IMR-90 (cell line): ENCODE measurements around the gene EPHB1. TPM values are rescaled to one million over a fixed set of nuclear protein-coding genes. Genes with fewer than 3 reads are reported as not detected.

Experiments used
- ATAC-seq: fragments of 200-7000 bp; cut with Tn5 transposase; 2 replicates; pipeline ENCODE4 v1.9.1; 2020; ENCODE audit warnings: low read depth, mild to moderate bottlenecking, moderate library complexity
- BruUV-seq: library from RNA; stranded (reverse); fragments of 400-500 nt; replicated peaks from 2 replicates; lab custom pipeline; 2021; lab: Mats Ljungman, UMichigan
- CTCF ChIA-PET: fragments of 300-600 bp; formaldehyde crosslinking; extraction: SDS; loops from one replicate; lab custom pipeline; 2021; ENCODE audit warnings: antibody characterized with exemption; lab: Yijun Ruan, JAX
- POLR2A ChIA-PET: fragments of 300-600 bp; sonication (Branson Sonifier 250); formaldehyde crosslinking; loops from one replicate; lab custom pipeline; 2022; ENCODE audit warnings: antibody characterized with exemption; ENCODE audit not compliant: unreplicated experiment; lab: Charles Lee
- DNase-seq: peaks from one replicate; pipeline ENCODE4 v3.0.0; 2013
- H2AFZ ChIP-seq: replicated peaks from 2 replicates; pipeline ENCODE3; 2013; ENCODE audit warnings: low read length, mild to moderate bottlenecking; ENCODE audit not compliant: poor library complexity
- H2AK5ac ChIP-seq: 2 replicates; pipeline ENCODE4 v1.6.1; 2013; ENCODE audit warnings: low read depth, low read length, inconsistent platforms
- H2AK9ac ChIP-seq: replicated peaks from 2 replicates; pipeline ENCODE3; 2013; ENCODE audit warnings: mild to moderate bottlenecking, low read depth, low read length, moderate library complexity; ENCODE audit not compliant: poor library complexity
- H2BK120ac ChIP-seq: 2 replicates; pipeline ENCODE4 v1.6.1; 2013; ENCODE audit warnings: low read depth, low read length, inconsistent platforms
- H2BK15ac ChIP-seq: 3 replicates; pipeline ENCODE4 v1.6.1; 2013; ENCODE audit warnings: low read depth, low read length, inconsistent platforms
- H2BK20ac ChIP-seq: 2 replicates; pipeline ENCODE4 v1.6.1; 2013; ENCODE audit warnings: low read depth, mild to moderate bottlenecking, inconsistent platforms, low read length, moderate library complexity
- H2BK5ac ChIP-seq: 2 replicates; pipeline ENCODE4 v1.6.1; 2013; ENCODE audit warnings: mild to moderate bottlenecking, low read depth, low read length, inconsistent platforms; ENCODE audit not compliant: poor library complexity, severe bottlenecking
- H3K14ac ChIP-seq: replicated peaks from 2 replicates; pipeline ENCODE4 v1.6.1; 2013; ENCODE audit warnings: low read depth, low read length, inconsistent platforms
- H3K18ac ChIP-seq: 2 replicates; pipeline ENCODE4 v1.6.1; 2013; ENCODE audit warnings: low read depth, low read length, control low read depth
- H3K23ac ChIP-seq: 2 replicates; pipeline ENCODE4 v1.6.1; 2013; ENCODE audit warnings: low read depth, low read length, inconsistent platforms
- H3K27ac ChIP-seq: 2 replicates; pipeline ENCODE4 v1.5.1; 2013; ENCODE audit warnings: mild to moderate bottlenecking, control low read depth, low read length; ENCODE audit not compliant: insufficient read depth
- H3K27me3 ChIP-seq: 2 replicates; pipeline ENCODE4 v1.6.1; 2013; ENCODE audit warnings: low read length; ENCODE audit not compliant: control insufficient read depth, insufficient read depth
- H3K36me3 ChIP-seq: 2 replicates; pipeline ENCODE4 v1.6.1; 2013; ENCODE audit warnings: low read length, mixed read lengths; ENCODE audit not compliant: control insufficient read depth, insufficient read depth
- H3K4ac ChIP-seq: 2 replicates; pipeline ENCODE4 v1.6.1; 2013; ENCODE audit warnings: low read depth, low read length, inconsistent platforms
- H3K4me1 ChIP-seq: 2 replicates; pipeline ENCODE4 v1.6.1; 2013; ENCODE audit warnings: low read length, mixed read lengths; ENCODE audit not compliant: control insufficient read depth, insufficient read depth
- H3K4me2 ChIP-seq: 2 replicates; pipeline ENCODE4 v1.6.1; 2013; ENCODE audit warnings: low read depth, mild to moderate bottlenecking, control low read depth, low read length, moderate library complexity
- H3K4me3 ChIP-seq: 2 replicates; pipeline ENCODE4 v1.5.1; 2013; ENCODE audit warnings: low read depth, mild to moderate bottlenecking, control low read depth, low read length, moderate library complexity; ENCODE audit not compliant: insufficient read depth
- H3K56ac ChIP-seq: 2 replicates; pipeline ENCODE4 v1.6.1; 2013; ENCODE audit warnings: low read length, inconsistent platforms; ENCODE audit not compliant: insufficient read depth; ENCODE audit errors: extremely low read depth
- H3K79me1 ChIP-seq, 2 experiments: 2 replicates each; pipeline ENCODE4 v1.6.1; 2013; ENCODE audit warnings: low read length in 2 of 2, inconsistent platforms in 1 of 2, low read depth in 1 of 2
- H3K9ac ChIP-seq: 2 replicates; pipeline ENCODE4 v1.6.1; 2013; ENCODE audit warnings: low read depth, low read length, control low read depth
- H3K9me1 ChIP-seq: 2 replicates; pipeline ENCODE4 v1.6.1; 2013; ENCODE audit warnings: low read length, inconsistent platforms; ENCODE audit not compliant: insufficient read depth
- H3K9me3 ChIP-seq: 2 replicates; pipeline ENCODE4 v1.6.1; 2013; ENCODE audit warnings: low read length; ENCODE audit not compliant: control insufficient read depth, insufficient read depth
- H4K20me1 ChIP-seq: 2 replicates; pipeline ENCODE4 v1.6.1; 2013; ENCODE audit warnings: low read length, inconsistent platforms; ENCODE audit not compliant: insufficient read depth
- H4K5ac ChIP-seq: 2 replicates; pipeline ENCODE4 v1.6.1; 2013; ENCODE audit warnings: mild to moderate bottlenecking, low read depth, low read length, control low read depth
- H4K8ac ChIP-seq, 2 experiments: 2 replicates each; pipeline ENCODE4 v1.6.1; 2013; ENCODE audit warnings: low read depth in 2 of 2, low read length in 2 of 2, control low read depth in 1 of 2, inconsistent platforms in 1 of 2
- H4K91ac ChIP-seq: 2 replicates; pipeline ENCODE4 v1.6.1; 2013; ENCODE audit warnings: low read depth, low read length, inconsistent platforms; ENCODE audit not compliant: insufficient read depth
- BHLHE40 ChIP-seq: fragments of 150-350 bp; IDR thresholded peaks from 2 replicates; pipeline ENCODE4 v1.6.1; 2016; ENCODE audit warnings: mild to moderate bottlenecking, low read depth, low read length
- CHD1 ChIP-seq: IDR thresholded peaks from 2 replicates; pipeline ENCODE4 v1.6.1; 2012; ENCODE audit warnings: low read depth, low read length, improper control_type of control experiment
- ELK1 ChIP-seq: fragments of 150-350 bp; IDR thresholded peaks from 2 replicates; pipeline ENCODE4 v1.6.1; 2016; ENCODE audit warnings: low read depth, mild to moderate bottlenecking, low read length, moderate library complexity, borderline replicate concordance
- FOS ChIP-seq: fragments of 150-350 bp; IDR thresholded peaks from 2 replicates; pipeline ENCODE4 v1.6.1; 2016; ENCODE audit warnings: low read depth, low read length
- MAZ ChIP-seq: IDR thresholded peaks from 2 replicates; pipeline ENCODE4 v1.6.1; 2012; ENCODE audit warnings: low read depth, mild to moderate bottlenecking, low read length, improper control_type of control experiment, moderate library complexity, borderline replicate concordance
- NFE2L2 ChIP-seq: fragments of 150-350 bp; IDR thresholded peaks from 2 replicates; pipeline ENCODE4 v1.6.1; 2016; ENCODE audit warnings: low read depth, mild to moderate bottlenecking, low read length
- RCOR1 ChIP-seq: IDR thresholded peaks from 2 replicates; pipeline ENCODE4 v1.6.1; 2012; ENCODE audit warnings: mild to moderate bottlenecking, low read length, improper control_type of control experiment; ENCODE audit not compliant: insufficient replicate concordance
- RFX5 ChIP-seq: IDR thresholded peaks from 2 replicates; pipeline ENCODE4 v1.8.0; 2012; ENCODE audit warnings: low read depth, mild to moderate bottlenecking, low read length, moderate library complexity
- SMC3 ChIP-seq: fragments of 150-350 bp; IDR thresholded peaks from 2 replicates; pipeline ENCODE4 v1.6.1; 2016; ENCODE audit warnings: low read depth, mild to moderate bottlenecking, antibody characterized with exemption, low read length, moderate library complexity
- WGBS, 2 experiments: methylation state at CpG; one replicate each; pipeline versions ENCODE4 v1.1.5 to v1.1.7; 2013; ENCODE audit warnings: missing lambda C conversion rate in 2 of 2; ENCODE audit not compliant: insufficient read length in 1 of 2; ENCODE audit errors: extremely low coverage in 2 of 2; 5-methylcytosine and 5-hydroxymethylcytosine counted together
- dilution Hi-C: fragments of 300-500 bp; cut with HindIII; formaldehyde crosslinking; loops from one replicate; pipeline ENCODE4 v1.14.3; 2018; ENCODE audit warnings: low sequenced_read_pairs; ENCODE audit not compliant: unreplicated experiment
- in situ Hi-C: fragments of 300-500 bp; cut with MboI; formaldehyde crosslinking; loops from 3 replicates; pipeline ENCODE4 v1.14.3; 2019; ENCODE audit warnings: low sequenced_read_pairs, inconsistent platforms, mixed read lengths
- intact Hi-C: fragments of 100-400 bp; cut with micrococcal nuclease; formaldehyde crosslinking; loops from 2 replicates; pipeline ENCODE4 v1.10.0; 2022
- polyA plus RNA-seq, 3 experiments: library from polyadenylated mRNA; depleted of rRNA; stranded (reverse); fragments of >200 nt; gene quantifications; 2 replicates each; pipeline ENCODE4 v1.2.3, GENCODE V29; 2012; ENCODE audit warnings: low replicate concordance in 1 of 3
- total RNA-seq: library from RNA; depleted of rRNA; stranded (reverse); fragments of >200 nt; gene quantifications from 2 replicates; pipeline ENCODE4 v1.2.3, GENCODE V29; 2012

The EPHB1 gene
- total and polyA plus RNA-seq, 2 of the 4 experiments (the other 2 are of a cell fraction) = 0.17 to 0.36 TPM

GRCh38 chr3:134871818-134872217 lies 76.8 kb downstream of the EPHB1 start:
- Histone ChIP-seq H3K4me1 (no peaks in the 10 kb centered on the region), H4K5ac (no peak overlapping the region), H3K9me1 (no peaks in the 10 kb centered on the region), H3K36me3 (no peaks in the 10 kb centered on the region), H2BK15ac (no peak overlapping the region), H4K91ac (no peak overlapping the region), H3K9ac (no peak overlapping the region), H2AK5ac (no peak overlapping the region), H4K8ac (no peak overlapping the region), H2BK20ac (no peak overlapping the region), H2AFZ (no peak overlapping the region), H3K23ac (no peak overlapping the region), H3K27me3 (no peaks in the 10 kb centered on the region), H3K9me3 (no peaks in the 10 kb centered on the region), H4K20me1 (no peaks in the 10 kb centered on the region), H3K27ac (no peak overlapping the region), H2BK5ac (no peak overlapping the region), H3K79me1 (no peaks in the 10 kb centered on the region), H3K4ac (no peak overlapping the region), H3K4me2 (no peak overlapping the region), H3K14ac (no peak overlapping the region), H2BK120ac (no peak overlapping the region), H3K56ac (no peak overlapping the region), H2AK9ac (no peak overlapping the region), H3K4me3 (no peak overlapping the region), H3K18ac (no peak overlapping the region)
- WGBS, 2 experiments = no CpG with 5 or more reads among the region's 1 CpG
- TF ChIP-seq NFE2L2 = no peak
- no peak for TF ChIP-seq RFX5
- TF ChIP-seq ELK1 = no peak
- TF ChIP-seq SMC3 = no peak
- no peak for TF ChIP-seq CHD1
- TF ChIP-seq BHLHE40 = no peak
- TF ChIP-seq RCOR1 = no peak
- no peak for TF ChIP-seq FOS
- no peak for TF ChIP-seq MAZ
- dilution Hi-C loops (no loop called here), in situ Hi-C loops (no loop called here), intact Hi-C loops (no loop called here)
- ChIA-PET POLR2A (no interaction called here), CTCF (no interaction called here)
- no TSS peak for BruUV-seq
- DNase-seq (no peak), ATAC-seq (no peak)
